GM10248 (cell line): ENCODE data around the gene NDOR1.

Experiments
- CTCF ChIA-PET: fragments of 300-600 bp; sonication (Branson Sonifier 250); formaldehyde crosslinking; extraction: SDS; loops from one replicate; lab custom pipeline; 2021; ENCODE audit warnings: antibody characterized with exemption; lab: Yijun Ruan, JAX
- POLR2A ChIA-PET: fragments of 350-650 bp; sonication (Branson Sonifier 250); formaldehyde crosslinking; extraction: SDS; loops from one replicate; lab custom pipeline; 2020; ENCODE audit warnings: antibody characterized with exemption; lab: Yijun Ruan, JAX
- DNase-seq: peaks from one replicate; pipeline ENCODE4 v3.0.0; 2012; ENCODE audit errors: extremely low spot score
- CTCF ChIP-seq: IDR thresholded peaks from 2 replicates; pipeline ENCODE4 v1.5.1; 2012; ENCODE audit warnings: mild to moderate bottlenecking, low read depth; ENCODE audit errors: extremely low read depth, missing control alignments, control extremely low read depth

The NDOR1 gene

GRCh38 chr9:137194909-137195308, 10.6 kb upstream of the NDOR1 start:
- no peak for TF ChIP-seq CTCF
- DNase-seq = no peak
- ChIA-PET POLR2A (no interaction called here), CTCF (interaction anchor here (1.6 to 2.8 kb wide), 2 partner anchors 21 to 42 kb away, joined by 4 to 13 read pairs; no protein-coding TSS in a partner anchor)

- POLR2A ChIA-PET = interaction anchor here (0.5 kb wide), 1 partner anchor 468 kb away, joined by 3 read pairs; no protein-coding TSS in a partner anchor
- CTCF ChIA-PET = interaction anchor here (1.6 to 2.8 kb wide), 2 partner anchors 21 to 42 kb away, joined by 4 to 13 read pairs; no protein-coding TSS in a partner anchor
- DNase-seq = no peak
- no peak for TF ChIP-seq CTCF
Measured at GRCh38 chr9:137195525-137196220, 9.8 kb upstream of the NDOR1 start.

- ChIA-PET POLR2A (interaction anchor here (1.0 to 1.1 kb wide), 2 partner anchors 9 to 42 kb away, joined by 4 to 5 read pairs; partner anchors contain the start of genes ANAPC2, SSNA1 and TUBB4B), CTCF (interaction anchor here (1.5 to 2.0 kb wide), 3 partner anchors 10 to 25 kb away, joined by 6 to 13 read pairs (median 6); partner anchors contain the start of genes ANAPC2 and SSNA1)
- TF ChIP-seq CTCF = no peak
- DNase-seq = no peak
Measured at GRCh38 chr9:137198051-137198901, 7.2 kb upstream of the NDOR1 start.

GRCh38 chr9:137198902-137199283, 6.6 kb upstream of the NDOR1 start:
- no peak for DNase-seq
- POLR2A ChIA-PET = interaction anchor here (1.0 to 1.1 kb wide), 2 partner anchors 10 to 42 kb away, joined by 4 to 5 read pairs; partner anchors contain the start of genes ANAPC2, SSNA1 and TUBB4B
- TF ChIP-seq CTCF = no peak

GRCh38 chr9:137199411-137200121, 5.9 kb upstream of the NDOR1 start:
- CTCF ChIA-PET = interaction anchor here (1.5 to 2.0 kb wide), 3 partner anchors 11 to 24 kb away, joined by 6 to 13 read pairs (median 6); partner anchors contain the start of genes ANAPC2 and SSNA1

More at GRCh38 chr9:137198902-137199283, 6.6 kb upstream of the NDOR1 start:
- CTCF ChIA-PET = interaction anchor here (1.5 to 2.0 kb wide), 3 partner anchors 10 to 24 kb away, joined by 6 to 13 read pairs (median 6); partner anchors contain the start of genes ANAPC2 and SSNA1

More at GRCh38 chr9:137199411-137200121, 5.9 kb upstream of the NDOR1 start:
- POLR2A ChIA-PET = interaction anchor here (1.1 kb wide), 1 partner anchor 41 kb away, joined by 4 read pairs; the partner anchor contains the start of gene TUBB4B
- DNase-seq = no peak
- no peak for TF ChIP-seq CTCF
